Measurements from ENCODE around the gene LRRC49. TPM values are rescaled to one million over a fixed set of nuclear protein-coding genes. Genes with fewer than 3 reads are reported as not detected.

LRRC49 gene
- total and polyA plus RNA-seq, 10 of the 15 experiments (the other 5 are each of a cell fraction or from before 2014, with no cell fraction given): 1.4 to 3.7 (median 2.9) TPM

DNA sequence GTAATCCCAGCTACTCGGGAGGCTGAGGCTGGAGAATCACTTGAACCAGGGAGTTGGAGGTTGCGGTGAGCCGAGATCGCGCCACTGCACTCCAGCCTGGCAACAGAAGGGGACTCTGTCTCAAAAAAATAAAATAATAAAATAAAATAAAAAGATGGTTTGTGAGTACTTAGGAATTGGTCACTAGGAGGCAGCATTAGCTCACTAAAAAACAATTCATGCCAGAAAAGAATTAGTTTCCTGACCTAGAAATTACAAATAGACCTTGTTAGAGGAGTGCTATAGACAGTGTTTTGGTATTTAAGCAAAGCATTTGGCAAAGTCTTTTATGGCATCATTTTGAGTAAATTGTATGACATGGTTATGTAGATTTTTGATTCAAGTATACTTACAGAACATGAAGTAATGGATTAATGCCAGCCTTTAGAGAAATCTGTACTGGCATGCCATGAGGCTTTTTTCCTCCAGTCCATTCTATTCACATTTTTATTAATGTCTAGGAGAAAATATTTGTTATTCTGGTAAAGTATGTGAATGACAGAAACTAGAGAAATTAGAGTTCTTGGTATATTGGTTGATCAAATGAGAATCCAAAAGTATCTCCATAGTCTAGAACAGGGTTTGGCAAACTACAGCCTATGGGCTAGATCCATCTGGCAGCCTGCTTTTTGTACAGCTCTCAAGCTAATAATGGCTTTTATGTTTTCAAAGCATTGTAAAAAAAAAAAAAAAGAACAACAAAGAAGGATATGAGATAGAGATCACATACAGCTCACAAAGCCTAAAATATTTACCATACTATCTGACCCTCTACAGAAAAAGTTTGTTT, 81.6 kb downstream of the LRRC49 start:
- Histone ChIP-seq H3K79me2 (ENCODE audit: control insufficient read depth, insufficient read depth, low read length) (no peaks in the 10 kb centered on the region), H3K9ac (ENCODE audit: control insufficient read depth, insufficient read depth, low read length) (no peak overlapping the region), H3K4me1 (ENCODE audit: control insufficient read depth, insufficient read depth, low read length) (no peaks in the 10 kb centered on the region), H3K4me2 (ENCODE audit: control insufficient read depth, insufficient read depth) (no peak overlapping the region), H3K27me3 (replicated peaks in 1 of 2; ENCODE audit: control insufficient read depth in 2 of 2, insufficient read depth in 2 of 2, low read length in 1 of 2) (no peaks in the 10 kb centered on the region), H3K36me3 (ENCODE audit: control insufficient read depth in 2 of 2, insufficient read depth in 2 of 2, low read length in 1 of 2) (no peaks in the 10 kb centered on the region), H3K27ac (ENCODE audit: control insufficient read depth, insufficient read depth) (no peak overlapping the region), H3K4me3 (no peak overlapping the region), H3K9me3 (replicated peaks; ENCODE audit: control insufficient read depth, insufficient read depth, low read length) (no peaks in the 10 kb centered on the region; the same call in 2 of the 3 replicates), H4K20me1 (ENCODE audit: control insufficient read depth, insufficient read depth) (no peaks in the 10 kb centered on the region), H2AFZ (ENCODE audit: control insufficient read depth, low read depth, low read length) (no peak overlapping the region)
- POLR2A ChIA-PET: no interaction called here
- RAD21 ChIA-PET (ENCODE audit: unreplicated experiment): no interaction called here
- intact Hi-C loops (cut with micrococcal nuclease; ENCODE audit: unreplicated experiment): loop anchor here (5.0 kb wide), 1 partner anchor 468 kb away; no protein-coding TSS in a partner anchor
- no peak for FAIRE-seq
- BruUV-seq (replicated peaks): no TSS peak
- CTCF ChIA-PET: interaction anchor here (0.6 to 1.1 kb wide), 4 partner anchors 464 to 485 kb away, joined by 3 to 6 read pairs (median 4); no protein-coding TSS in a partner anchor
- no peak for TF ChIP-seq ZNF217 (IDR thresholded peaks at IDR 0.05)
- TF ChIP-seq, protein P1, sequence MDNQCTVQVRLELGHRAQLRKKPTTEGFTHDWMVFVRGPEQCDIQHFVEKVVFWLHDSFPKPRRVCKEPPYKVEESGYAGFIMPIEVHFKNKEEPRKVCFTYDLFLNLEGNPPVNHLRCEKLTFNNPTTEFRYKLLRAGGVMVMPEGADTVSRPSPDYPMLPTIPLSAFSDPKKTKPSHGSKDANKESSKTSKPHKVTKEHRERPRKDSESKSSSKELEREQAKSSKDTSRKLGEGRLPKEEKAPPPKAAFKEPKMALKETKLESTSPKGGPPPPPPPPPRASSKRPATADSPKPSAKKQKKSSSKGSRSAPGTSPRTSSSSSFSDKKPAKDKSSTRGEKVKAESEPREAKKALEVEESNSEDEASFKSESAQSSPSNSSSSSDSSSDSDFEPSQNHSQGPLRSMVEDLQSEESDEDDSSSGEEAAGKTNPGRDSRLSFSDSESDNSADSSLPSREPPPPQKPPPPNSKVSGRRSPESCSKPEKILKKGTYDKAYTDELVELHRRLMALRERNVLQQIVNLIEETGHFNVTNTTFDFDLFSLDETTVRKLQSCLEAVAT (IDR thresholded peaks at IDR 0.05): no peak
- TF ChIP-seq, protein P2, sequence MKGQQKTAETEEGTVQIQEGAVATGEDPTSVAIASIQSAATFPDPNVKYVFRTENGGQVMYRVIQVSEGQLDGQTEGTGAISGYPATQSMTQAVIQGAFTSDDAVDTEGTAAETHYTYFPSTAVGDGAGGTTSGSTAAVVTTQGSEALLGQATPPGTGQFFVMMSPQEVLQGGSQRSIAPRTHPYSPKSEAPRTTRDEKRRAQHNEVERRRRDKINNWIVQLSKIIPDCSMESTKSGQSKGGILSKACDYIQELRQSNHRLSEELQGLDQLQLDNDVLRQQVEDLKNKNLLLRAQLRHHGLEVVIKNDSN (IDR thresholded peaks at IDR 0.05; ENCODE audit: borderline replicate concordance, extremely low read length, insufficient read depth, low read depth, low read length): no peak
- TF ChIP-seq, protein P3, sequence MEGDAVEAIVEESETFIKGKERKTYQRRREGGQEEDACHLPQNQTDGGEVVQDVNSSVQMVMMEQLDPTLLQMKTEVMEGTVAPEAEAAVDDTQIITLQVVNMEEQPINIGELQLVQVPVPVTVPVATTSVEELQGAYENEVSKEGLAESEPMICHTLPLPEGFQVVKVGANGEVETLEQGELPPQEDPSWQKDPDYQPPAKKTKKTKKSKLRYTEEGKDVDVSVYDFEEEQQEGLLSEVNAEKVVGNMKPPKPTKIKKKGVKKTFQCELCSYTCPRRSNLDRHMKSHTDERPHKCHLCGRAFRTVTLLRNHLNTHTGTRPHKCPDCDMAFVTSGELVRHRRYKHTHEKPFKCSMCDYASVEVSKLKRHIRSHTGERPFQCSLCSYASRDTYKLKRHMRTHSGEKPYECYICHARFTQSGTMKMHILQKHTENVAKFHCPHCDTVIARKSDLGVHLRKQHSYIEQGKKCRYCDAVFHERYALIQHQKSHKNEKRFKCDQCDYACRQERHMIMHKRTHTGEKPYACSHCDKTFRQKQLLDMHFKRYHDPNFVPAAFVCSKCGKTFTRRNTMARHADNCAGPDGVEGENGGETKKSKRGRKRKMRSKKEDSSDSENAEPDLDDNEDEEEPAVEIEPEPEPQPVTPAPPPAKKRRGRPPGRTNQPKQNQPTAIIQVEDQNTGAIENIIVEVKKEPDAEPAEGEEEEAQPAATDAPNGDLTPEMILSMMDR (IDR thresholded peaks at IDR 0.05 in 2 of 3, conservative IDR thresholded peaks at IDR 0.05 in 1 of 3; ENCODE audit: control insufficient read depth in 2 of 3, extremely low read depth in 1 of 3, insufficient read depth in 1 of 3, low read depth in 3 of 3, low read length in 3 of 3): peak in 1 of 3 experiments; percentile 19; a peak in 1 of 6 replicates
- TF ChIP-seq MTA3 (IDR thresholded peaks at IDR 0.05; ENCODE audit: borderline replicate concordance, low read length): no peak
- no peak for TF ChIP-seq NR2C2 (IDR thresholded peaks at IDR 0.05; ENCODE audit: borderline replicate concordance, control insufficient read depth, insufficient read length, low read depth)
- 0 out of 2 replicates have a peak, but pooled peaks have one; percentile 37 for TF ChIP-seq RAD21 (IDR thresholded peaks at IDR 0.05; ENCODE audit: insufficient read depth, low read depth, low read length)
- TF ChIP-seq SMC3 (IDR thresholded peaks at IDR 0.05; ENCODE audit: borderline replicate concordance, low read length): peak; percentile 14; the same call in 1 of the 2 replicates
- no peak for TF ChIP-seq NR2C1 (IDR thresholded peaks at IDR 0.05)
- no peak for TF ChIP-seq BHLHE40 (IDR thresholded peaks at IDR 0.05; ENCODE audit: borderline replicate concordance in 1 of 2, low read depth in 2 of 2, low read length in 1 of 2)
- no peak for ATAC-seq
- no peak for DNase-seq (ENCODE audit: low read depth, low spot score)
- 31% methylated on average over 5 of the region's 5 CpGs for WGBS (ENCODE audit: insufficient coverage, insufficient replicate concordance, low lambda C conversion rate, missing lambda C conversion rate)
- SMC1A ChIA-PET (ENCODE audit: uncharacterized antibody, unreplicated experiment): interaction anchor here (0.5 to 1.1 kb wide), 2 partner anchors 466 to 518 kb away, joined by 3 to 5 read pairs; no protein-coding TSS in a partner anchor
- in situ Hi-C loops (cut with MboI): loop anchor here (25.0 kb wide), 1 partner anchor 463 kb away; no protein-coding TSS in a partner anchor

Data from GM12878 (cell line).